SK-N-SH (cell line): Measurements from ENCODE around the gene ATP2B1. TPM values are rescaled to one million over a fixed set of nuclear protein-coding genes. Genes with fewer than 3 reads are reported as not detected.

ENCODE experiments used
- CTCF ChIA-PET: fragments of 300-600, 350-600 bp; formaldehyde crosslinking; extraction: SDS; loops from one replicate; lab custom pipeline; 2021; lab: Yijun Ruan, JAX
- POLR2A ChIA-PET: fragments of 350-600 bp; sonication (Branson Sonifier 250); formaldehyde crosslinking; extraction: SDS; loops from one replicate; lab custom pipeline; 2020; ENCODE audit warnings: antibody characterized with exemption, inconsistent platforms; lab: Yijun Ruan, JAX
- DNase-seq: peaks from one replicate; pipeline ENCODE4 v3.0.0; 2012
- H2AFZ ChIP-seq: fragments of 200-600 bp; sonication (generic); 2 replicates; pipeline ENCODE4 v1.8.1; 2016; ENCODE audit warnings: antibody characterized with exemption, mild to moderate bottlenecking, low read depth
- H3F3A ChIP-seq: fragments of 200-600 bp; sonication (generic); replicated peaks from 2 replicates; pipeline ENCODE3; 2016; ENCODE audit warnings: antibody characterized with exemption, mild to moderate bottlenecking; ENCODE audit not compliant: insufficient read depth
- H3K27ac ChIP-seq, 2 experiments: fragments of 200-500 bp in 1 of 2; fragments of 200-600 bp in 1 of 2; sonication (Bioruptor generic) in 1 of 2; sonication (generic), shearing (Covaris generic) in 1 of 2; 2 replicates each; pipeline versions ENCODE4 v1.5.1 to v1.6.1; 2014 to 2016; ENCODE audit warnings: low read depth in 2 of 2, inconsistent platforms in 1 of 2, low read length in 1 of 2, mild to moderate bottlenecking in 1 of 2, mixed read lengths in 1 of 2
- H3K27me3 ChIP-seq: fragments of 200-600 bp; sonication (generic), shearing (Covaris generic); 2 replicates; pipeline ENCODE4 v1.6.1; 2016; ENCODE audit warnings: mixed run types; ENCODE audit not compliant: insufficient read depth
- H3K36me3 ChIP-seq, 2 experiments: fragments of 200-500 bp in 1 of 2; fragments of 200-600 bp in 1 of 2; sonication (Bioruptor generic) in 1 of 2; sonication (generic) in 1 of 2; replicated peaks in 1 of 2; 2 replicates each; pipeline versions ENCODE3 to v1.5.1; 2014 to 2016; ENCODE audit warnings: low read length in 1 of 2, mild to moderate bottlenecking in 1 of 2; ENCODE audit not compliant: insufficient read depth in 2 of 2, control insufficient read depth in 1 of 2
- H3K4me1 ChIP-seq, 2 experiments: fragments of 200-500 bp in 1 of 2; fragments of 200-600 bp in 1 of 2; sonication (Bioruptor generic) in 1 of 2; sonication (generic), shearing (Covaris generic) in 1 of 2; 2 replicates each; pipeline versions ENCODE4 v1.5.1 to v1.6.1; 2014 to 2016; ENCODE audit warnings: low read depth in 1 of 2, low read length in 1 of 2, mixed run types in 1 of 2; ENCODE audit not compliant: insufficient read depth in 2 of 2, control insufficient read depth in 1 of 2
- H3K4me2 ChIP-seq: fragments of 200-600 bp; sonication (generic), shearing (Covaris generic); 2 replicates; pipeline ENCODE4 v1.6.1; 2017; ENCODE audit warnings: mixed run types
- H3K4me3 ChIP-seq, 2 experiments: fragments of 200-500 bp in 1 of 2; fragments of 200-600 bp in 1 of 2; sonication (Bioruptor generic) in 1 of 2; sonication (generic), shearing (Covaris generic) in 1 of 2; 2 replicates each; pipeline versions ENCODE4 v1.5.1 to v1.8.1; 2014 to 2016; ENCODE audit warnings: low read depth in 2 of 2, inconsistent platforms in 1 of 2, low read length in 1 of 2, mild to moderate bottlenecking in 1 of 2, mixed read lengths in 1 of 2, moderate library complexity in 1 of 2
- H3K79me2 ChIP-seq: fragments of 200-600 bp; sonication (generic); 2 replicates; pipeline ENCODE4 v1.8.1; 2017; ENCODE audit warnings: mild to moderate bottlenecking; ENCODE audit not compliant: insufficient read depth
- H3K9ac ChIP-seq: fragments of 200-600 bp; sonication (generic); 2 replicates; pipeline ENCODE4 v1.6.1; 2017; ENCODE audit warnings: mixed run types
- H3K9me2 ChIP-seq: fragments of 200-600 bp; sonication (generic); 2 replicates; pipeline ENCODE4 v1.6.1; 2017; ENCODE audit warnings: mixed run types
- H3K9me3 ChIP-seq: fragments of 200-600 bp; sonication (generic); 2 replicates; pipeline ENCODE4 v1.6.1; 2017; ENCODE audit warnings: mixed run types, mild to moderate bottlenecking, moderate library complexity
- H4K20me1 ChIP-seq: fragments of 200-600 bp; sonication (generic); 2 replicates; pipeline ENCODE4 v1.6.1; 2017; ENCODE audit warnings: mild to moderate bottlenecking, mixed run types; ENCODE audit not compliant: insufficient read depth
- CHD2 ChIP-seq: fragments of 150-350 bp; IDR thresholded peaks from 2 replicates; pipeline ENCODE4 v1.6.1; 2018; ENCODE audit warnings: low read length; ENCODE audit not compliant: partially characterized antibody
- ELF1 ChIP-seq: IDR thresholded peaks from 2 replicates; pipeline ENCODE4 v1.4.0; 2012
- EP300 ChIP-seq, 2 experiments: IDR thresholded peaks; 2 replicates each; pipeline versions ENCODE4 v1.4.0 to v1.6.1; 2012; ENCODE audit warnings: borderline replicate concordance in 1 of 2, low read depth in 1 of 2, low read length in 1 of 2
- EZH2phosphoT487 ChIP-seq: fragments of 200-600 bp; sonication (generic); IDR thresholded peaks from 2 replicates; pipeline ENCODE4 v1.6.1; 2017; ENCODE audit warnings: low read depth, mixed run types, mild to moderate bottlenecking, antibody characterized with exemption, moderate library complexity, borderline replicate concordance
- FOXM1 ChIP-seq: IDR thresholded peaks from 2 replicates; pipeline ENCODE4 v1.4.0; 2012; ENCODE audit warnings: low read depth, mild to moderate bottlenecking
- GATA2 ChIP-seq: sonication (generic); formaldehyde crosslinking; IDR thresholded peaks from 2 replicates; pipeline ENCODE4 v1.5.0; 2020; ENCODE audit warnings: mild to moderate bottlenecking, missing genetic modification reagents
- JUND ChIP-seq: IDR thresholded peaks from 2 replicates; pipeline ENCODE4 v1.4.0; 2012
- MXI1 ChIP-seq: IDR thresholded peaks from 2 replicates; pipeline ENCODE4 v1.6.1; 2012; ENCODE audit warnings: mild to moderate bottlenecking, low read depth, low read length, improper control_type of control experiment
- NFIC ChIP-seq: IDR thresholded peaks from 2 replicates; pipeline ENCODE4 v1.4.0; 2012; ENCODE audit warnings: borderline replicate concordance
- RAD21 ChIP-seq: IDR thresholded peaks from 2 replicates; pipeline ENCODE4 v1.6.1; 2012; ENCODE audit warnings: mild to moderate bottlenecking, low read length
- RFX5 ChIP-seq: IDR thresholded peaks from 2 replicates; pipeline ENCODE4 v1.6.1; 2012; ENCODE audit warnings: mild to moderate bottlenecking, improper control_type of control experiment, low read length
- SMC3 ChIP-seq: IDR thresholded peaks from 2 replicates; pipeline ENCODE4 v1.6.1; 2012; ENCODE audit warnings: low read depth, low read length, improper control_type of control experiment
- TEAD4 ChIP-seq: IDR thresholded peaks from 2 replicates; pipeline ENCODE4 v1.4.0; 2012; ENCODE audit warnings: mild to moderate bottlenecking, borderline replicate concordance; ENCODE audit not compliant: insufficient read depth
- WGBS: methylation state at CpG from one replicate; pipeline ENCODE4 v1.1.6; 2017; ENCODE audit warnings: low lambda C conversion rate; 5-methylcytosine and 5-hydroxymethylcytosine counted together
- polyA plus RNA-seq, 3 experiments: library from polyadenylated mRNA; depleted of rRNA; stranded (reverse); fragments of >200 nt; gene quantifications; 2 replicates each; pipeline ENCODE4 v1.2.3, GENCODE V29; 2012
- TF ChIP-seq, protein P1 (sequence below): IDR thresholded peaks from 2 replicates; pipeline ENCODE4 v1.4.0; 2012; ENCODE audit warnings: low read depth, borderline replicate concordance
- TF ChIP-seq, protein P2 (sequence below): IDR thresholded peaks from 2 replicates; pipeline ENCODE4 v1.4.0; 2012; ENCODE audit warnings: low read depth, borderline replicate concordance
- TF ChIP-seq, protein P3 (sequence below): IDR thresholded peaks from 2 replicates; pipeline ENCODE4; 2012
- TF ChIP-seq, protein P4 (sequence below): IDR thresholded peaks from 2 replicates; pipeline ENCODE4 v1.4.0; 2012; ENCODE audit warnings: low read depth
- TF ChIP-seq, protein P5 (sequence below): fragments of 200-600 bp; sonication (generic); IDR thresholded peaks from 2 replicates; pipeline ENCODE4 v1.6.1; 2017; ENCODE audit warnings: antibody characterized with exemption, mild to moderate bottlenecking, moderate library complexity

The ATP2B1 gene
- polyA plus RNA-seq, 1 of the 3 experiments (the other 2 are of a cell fraction): 4.3 TPM

DNA sequence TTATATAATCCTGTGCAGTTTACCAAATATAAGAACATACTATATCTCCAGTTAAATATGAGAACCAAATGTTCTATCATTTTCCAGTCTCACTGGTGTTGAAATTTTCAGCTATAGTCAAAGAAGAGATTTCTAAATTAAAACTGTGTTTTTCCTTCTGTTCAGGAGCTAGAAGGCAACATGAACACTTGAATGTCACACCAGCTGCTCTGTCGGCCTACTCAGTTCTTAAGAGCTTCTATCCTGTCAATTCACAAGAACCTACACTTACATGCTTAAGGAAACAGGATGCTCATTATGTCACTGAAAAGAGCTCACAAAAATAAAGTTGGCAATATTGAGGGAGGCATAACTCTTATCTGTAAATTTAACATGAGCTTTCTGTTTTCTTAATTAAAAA is 43.1 kb downstream of the ATP2B1 start:
- no peak overlapping the region for H3K4me2 ChIP-seq
- 92% methylated on average over 1 of the region's 1 CpG for WGBS
- H3K79me2 ChIP-seq: peaks cover under 1% of the 10 kb centered on the region
- no peaks in the 10 kb centered on the region for H3F3A ChIP-seq
- no peaks in the 10 kb centered on the region for H3K27me3 ChIP-seq
- H3K4me3 ChIP-seq: no peak overlapping the region
- peaks cover 5 to 20% of the 10 kb centered on the region in 2 experiments; a peak in 3 of 4 replicates for H3K4me1 ChIP-seq
- H3K9me2 ChIP-seq: peaks cover 4% of the 10 kb centered on the region; the same call in 1 of the 2 replicates
- H3K27ac ChIP-seq: no peak overlapping the region
- TF ChIP-seq, protein P1, sequence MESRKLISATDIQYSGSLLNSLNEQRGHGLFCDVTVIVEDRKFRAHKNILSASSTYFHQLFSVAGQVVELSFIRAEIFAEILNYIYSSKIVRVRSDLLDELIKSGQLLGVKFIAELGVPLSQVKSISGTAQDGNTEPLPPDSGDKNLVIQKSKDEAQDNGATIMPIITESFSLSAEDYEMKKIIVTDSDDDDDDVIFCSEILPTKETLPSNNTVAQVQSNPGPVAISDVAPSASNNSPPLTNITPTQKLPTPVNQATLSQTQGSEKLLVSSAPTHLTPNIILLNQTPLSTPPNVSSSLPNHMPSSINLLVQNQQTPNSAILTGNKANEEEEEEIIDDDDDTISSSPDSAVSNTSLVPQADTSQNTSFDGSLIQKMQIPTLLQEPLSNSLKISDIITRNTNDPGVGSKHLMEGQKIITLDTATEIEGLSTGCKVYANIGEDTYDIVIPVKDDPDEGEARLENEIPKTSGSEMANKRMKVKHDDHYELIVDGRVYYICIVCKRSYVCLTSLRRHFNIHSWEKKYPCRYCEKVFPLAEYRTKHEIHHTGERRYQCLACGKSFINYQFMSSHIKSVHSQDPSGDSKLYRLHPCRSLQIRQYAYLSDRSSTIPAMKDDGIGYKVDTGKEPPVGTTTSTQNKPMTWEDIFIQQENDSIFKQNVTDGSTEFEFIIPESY: no peak
- TF ChIP-seq SMC3 (no peak), TEAD4 (no peak), ELF1 (no peak), JUND (no peak), FOXM1 (no peak), NFIC (no peak)
- TF ChIP-seq, protein P2, sequence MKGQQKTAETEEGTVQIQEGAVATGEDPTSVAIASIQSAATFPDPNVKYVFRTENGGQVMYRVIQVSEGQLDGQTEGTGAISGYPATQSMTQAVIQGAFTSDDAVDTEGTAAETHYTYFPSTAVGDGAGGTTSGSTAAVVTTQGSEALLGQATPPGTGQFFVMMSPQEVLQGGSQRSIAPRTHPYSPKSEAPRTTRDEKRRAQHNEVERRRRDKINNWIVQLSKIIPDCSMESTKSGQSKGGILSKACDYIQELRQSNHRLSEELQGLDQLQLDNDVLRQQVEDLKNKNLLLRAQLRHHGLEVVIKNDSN: no peak
- no peaks in the 10 kb centered on the region for H3K9me3 ChIP-seq
- CTCF ChIA-PET: no interaction called here
- H3K36me3 ChIP-seq: no peaks in the 10 kb centered on the region
- no peak overlapping the region for H3K9ac ChIP-seq
- DNase-seq: no peak
- no peak overlapping the region for H2AFZ ChIP-seq
- no peaks in the 10 kb centered on the region for H4K20me1 ChIP-seq
- POLR2A ChIA-PET: no interaction called here

DNA sequence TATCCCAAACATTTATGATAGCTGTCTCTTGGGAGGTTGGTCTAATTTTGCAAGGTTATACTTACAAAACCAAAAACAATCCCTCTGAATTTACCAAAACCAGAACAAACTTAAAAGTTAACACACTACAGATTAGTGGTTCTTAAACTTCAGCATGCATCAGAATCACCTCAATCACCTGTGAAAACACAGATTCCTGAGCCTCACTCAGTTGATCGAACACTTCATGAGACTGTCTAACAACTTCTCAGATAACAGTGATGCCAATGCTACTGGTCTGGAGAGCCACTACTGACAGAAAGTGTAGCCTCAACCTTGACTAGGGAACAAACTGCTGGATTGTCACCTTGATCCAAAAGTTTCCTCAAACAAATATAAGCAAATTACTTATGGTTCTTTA is 44.2 kb downstream of the ATP2B1 start:
- TF ChIP-seq JUND (no peak), CHD2 (no peak), NFIC (no peak), RAD21 (no peak), RFX5 (no peak), EZH2phosphoT487 (no peak), FOXM1 (no peak), MXI1 (no peak), GATA2 (no peak; the same call in 1 of the 2 replicates), EP300 (IDR thresholded peaks at IDR 0.05; ENCODE audit: borderline replicate concordance in 1 of 2, low read depth in 1 of 2, low read length in 1 of 2) (no peak), ELF1 (no peak)
- TF ChIP-seq, protein P3, sequence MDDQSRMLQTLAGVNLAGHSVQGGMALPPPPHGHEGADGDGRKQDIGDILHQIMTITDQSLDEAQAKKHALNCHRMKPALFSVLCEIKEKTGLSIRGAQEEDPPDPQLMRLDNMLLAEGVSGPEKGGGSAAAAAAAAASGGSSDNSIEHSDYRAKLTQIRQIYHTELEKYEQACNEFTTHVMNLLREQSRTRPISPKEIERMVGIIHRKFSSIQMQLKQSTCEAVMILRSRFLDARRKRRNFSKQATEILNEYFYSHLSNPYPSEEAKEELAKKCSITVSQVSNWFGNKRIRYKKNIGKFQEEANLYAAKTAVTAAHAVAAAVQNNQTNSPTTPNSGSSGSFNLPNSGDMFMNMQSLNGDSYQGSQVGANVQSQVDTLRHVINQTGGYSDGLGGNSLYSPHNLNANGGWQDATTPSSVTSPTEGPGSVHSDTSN: no peak
- TF ChIP-seq, protein P1: no peak
- TF ChIP-seq, protein P4, sequence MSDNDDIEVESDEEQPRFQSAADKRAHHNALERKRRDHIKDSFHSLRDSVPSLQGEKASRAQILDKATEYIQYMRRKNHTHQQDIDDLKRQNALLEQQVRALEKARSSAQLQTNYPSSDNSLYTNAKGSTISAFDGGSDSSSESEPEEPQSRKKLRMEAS: no peak
- TF ChIP-seq, protein P5, sequence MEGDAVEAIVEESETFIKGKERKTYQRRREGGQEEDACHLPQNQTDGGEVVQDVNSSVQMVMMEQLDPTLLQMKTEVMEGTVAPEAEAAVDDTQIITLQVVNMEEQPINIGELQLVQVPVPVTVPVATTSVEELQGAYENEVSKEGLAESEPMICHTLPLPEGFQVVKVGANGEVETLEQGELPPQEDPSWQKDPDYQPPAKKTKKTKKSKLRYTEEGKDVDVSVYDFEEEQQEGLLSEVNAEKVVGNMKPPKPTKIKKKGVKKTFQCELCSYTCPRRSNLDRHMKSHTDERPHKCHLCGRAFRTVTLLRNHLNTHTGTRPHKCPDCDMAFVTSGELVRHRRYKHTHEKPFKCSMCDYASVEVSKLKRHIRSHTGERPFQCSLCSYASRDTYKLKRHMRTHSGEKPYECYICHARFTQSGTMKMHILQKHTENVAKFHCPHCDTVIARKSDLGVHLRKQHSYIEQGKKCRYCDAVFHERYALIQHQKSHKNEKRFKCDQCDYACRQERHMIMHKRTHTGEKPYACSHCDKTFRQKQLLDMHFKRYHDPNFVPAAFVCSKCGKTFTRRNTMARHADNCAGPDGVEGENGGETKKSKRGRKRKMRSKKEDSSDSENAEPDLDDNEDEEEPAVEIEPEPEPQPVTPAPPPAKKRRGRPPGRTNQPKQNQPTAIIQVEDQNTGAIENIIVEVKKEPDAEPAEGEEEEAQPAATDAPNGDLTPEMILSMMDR: no peak
- TF ChIP-seq, all 33 proteins: peak for 0
- Histone ChIP-seq H3K4me1 (peaks cover 5 to 20% of the 10 kb centered on the region in 2 experiments; a peak in 3 of 4 replicates), H3K4me2 (no peak overlapping the region), H3K4me3 (no peak overlapping the region), H3K79me2 (peaks cover 5% of the 10 kb centered on the region), H4K20me1 (no peaks in the 10 kb centered on the region), H2AFZ (no peak overlapping the region), H3F3A (no peaks in the 10 kb centered on the region), H3K9me2 (peaks cover 4% of the 10 kb centered on the region; the same call in 1 of the 2 replicates), H3K27me3 (no peaks in the 10 kb centered on the region), H3K27ac (peak overlapping the region in 1 of 2 experiments; percentile 22; a peak in 2 of 4 replicates), H3K36me3 (no peaks in the 10 kb centered on the region), H3K9ac (no peak overlapping the region), H3K9me3 (no peaks in the 10 kb centered on the region)
- POLR2A ChIA-PET: no interaction called here
- CTCF ChIA-PET: no interaction called here
- WGBS: 83% methylated on average over 1 of the region's 1 CpG
- no peak for DNase-seq
